ENCODE data around the gene VSNL1. TPM values are rescaled to one million over a fixed set of nuclear protein-coding genes. Genes with fewer than 3 reads are reported as not detected.

Gene VSNL1
- total and polyA plus RNA-seq, 2 experiments from 2014 or later = 102 to 112 TPM

DNA sequence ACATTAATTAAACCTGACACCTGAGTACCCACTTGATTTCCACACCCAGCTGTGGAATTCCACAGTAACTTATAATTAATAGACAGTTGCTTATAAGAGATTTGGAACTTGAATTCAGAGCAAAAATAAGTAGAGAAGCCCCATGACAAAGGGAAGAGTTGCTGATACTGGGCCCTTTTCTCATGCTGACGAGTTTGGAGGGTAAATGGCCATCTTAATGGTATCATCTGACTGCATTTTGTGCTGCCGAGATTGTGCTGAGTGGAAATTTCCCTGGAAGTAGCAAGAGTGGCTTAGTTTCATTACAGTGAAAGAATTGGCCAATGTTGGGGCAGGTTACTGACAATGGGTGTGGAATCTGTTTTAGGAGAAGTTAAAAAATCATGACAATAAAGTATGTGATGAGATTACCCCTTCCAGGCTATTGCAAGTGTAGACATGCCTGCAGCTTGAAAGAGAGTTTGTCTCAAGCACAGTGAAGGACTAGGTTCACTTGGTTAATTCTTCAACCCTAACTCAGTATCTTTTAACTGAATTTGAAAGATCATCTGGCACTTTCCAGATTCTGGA, 49.9 kb downstream of the VSNL1 start:
- peak overlapping the region; percentile 63 for H3K4me2 ChIP-seq
- H3K4me3 Mint-ChIP-seq = peak overlapping the region; percentile 25; the same call in 2 of the 3 replicates
- no peaks in the 10 kb centered on the region for H3K27me3 ChIP-seq (ENCODE audit: insufficient read depth)
- H3K27ac ChIP-seq (ENCODE audit: low read depth) = peak overlapping the region; percentile 43
- H3K4me1 Mint-ChIP-seq = peaks cover 50% of the 10 kb centered on the region
- peaks cover 22% of the 10 kb centered on the region for H3K36me3 Mint-ChIP-seq (ENCODE audit: low read depth)
- peaks cover 7% of the 10 kb centered on the region; the same call in 1 of the 2 replicates for H3K36me3 ChIP-seq (ENCODE audit: insufficient read depth)
- peak; percentile 46 for DNase-seq (ENCODE audit: low spot score)
- peaks cover 15% of the 10 kb centered on the region for H4K20me1 ChIP-seq (replicated peaks; ENCODE audit: insufficient read depth)
- H2AFZ ChIP-seq = no peak overlapping the region
- peaks cover 2% of the 10 kb centered on the region for H3K27me3 Mint-ChIP-seq (ENCODE audit: insufficient read depth, low read depth, poor library complexity)
- TF ChIP-seq JUNB (IDR thresholded peaks at IDR 0.05; ENCODE audit: unreplicated experiment) = no peak
- H3K4me3 ChIP-seq = no peak overlapping the region
- peak; percentile 71 for ATAC-seq
- H3K79me2 ChIP-seq (replicated peaks; ENCODE audit: insufficient read depth) = peaks cover 50% of the 10 kb centered on the region
- peaks cover 61% of the 10 kb centered on the region for H3K4me1 ChIP-seq (ENCODE audit: insufficient read depth)
- H3K27ac Mint-ChIP-seq = peak overlapping the region; percentile 85
- H3F3A ChIP-seq (replicated peaks; ENCODE audit: low read depth) = no peaks in the 10 kb centered on the region
- H3K9me3 Mint-ChIP-seq = no peaks in the 10 kb centered on the region
- no peaks in the 10 kb centered on the region for H3K9me2 ChIP-seq (ENCODE audit: insufficient read depth)

DNA sequence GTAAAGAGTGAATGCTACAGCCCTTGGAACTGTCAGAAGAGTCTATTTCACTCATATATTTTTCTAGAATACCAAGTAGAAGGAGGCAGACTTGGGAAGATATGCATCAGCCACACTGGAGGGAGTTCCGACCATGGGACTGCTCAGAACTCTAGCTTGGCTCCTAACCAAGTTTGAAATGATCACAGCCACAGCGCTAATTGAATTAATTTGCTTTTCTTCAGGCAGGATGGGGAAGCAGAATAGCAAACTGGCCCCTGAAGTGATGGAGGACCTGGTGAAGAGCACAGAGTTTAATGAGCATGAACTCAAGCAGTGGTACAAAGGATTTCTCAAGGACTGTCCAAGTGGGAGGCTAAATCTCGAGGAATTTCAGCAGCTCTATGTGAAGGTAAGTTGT, 51.4 kb downstream of the VSNL1 start:
- peaks cover 36% of the 10 kb centered on the region for H3K79me2 ChIP-seq (replicated peaks; ENCODE audit: insufficient read depth)
- peaks cover 53% of the 10 kb centered on the region for H3K4me1 Mint-ChIP-seq
- H2AFZ ChIP-seq = no peak overlapping the region
- H3K27ac Mint-ChIP-seq = no peak overlapping the region
- peak overlapping the region; percentile 10; the same call in 1 of the 2 replicates for H3K27ac ChIP-seq (ENCODE audit: low read depth)
- H3K4me3 Mint-ChIP-seq = no peak overlapping the region
- TF ChIP-seq EZH2 (IDR thresholded peaks at IDR 0.05; ENCODE audit: low read depth, unreplicated experiment) (no peak), NANOG (IDR thresholded peaks at IDR 0.05; ENCODE audit: borderline replicate concordance) (no peak), EZH2phosphoT487 (IDR thresholded peaks at IDR 0.05; ENCODE audit: unreplicated experiment) (no peak), JUNB (IDR thresholded peaks at IDR 0.05; ENCODE audit: unreplicated experiment) (no peak), STAT1 (IDR thresholded peaks at IDR 0.05; ENCODE audit: unreplicated experiment) (no peak)
- TF ChIP-seq, protein P1, sequence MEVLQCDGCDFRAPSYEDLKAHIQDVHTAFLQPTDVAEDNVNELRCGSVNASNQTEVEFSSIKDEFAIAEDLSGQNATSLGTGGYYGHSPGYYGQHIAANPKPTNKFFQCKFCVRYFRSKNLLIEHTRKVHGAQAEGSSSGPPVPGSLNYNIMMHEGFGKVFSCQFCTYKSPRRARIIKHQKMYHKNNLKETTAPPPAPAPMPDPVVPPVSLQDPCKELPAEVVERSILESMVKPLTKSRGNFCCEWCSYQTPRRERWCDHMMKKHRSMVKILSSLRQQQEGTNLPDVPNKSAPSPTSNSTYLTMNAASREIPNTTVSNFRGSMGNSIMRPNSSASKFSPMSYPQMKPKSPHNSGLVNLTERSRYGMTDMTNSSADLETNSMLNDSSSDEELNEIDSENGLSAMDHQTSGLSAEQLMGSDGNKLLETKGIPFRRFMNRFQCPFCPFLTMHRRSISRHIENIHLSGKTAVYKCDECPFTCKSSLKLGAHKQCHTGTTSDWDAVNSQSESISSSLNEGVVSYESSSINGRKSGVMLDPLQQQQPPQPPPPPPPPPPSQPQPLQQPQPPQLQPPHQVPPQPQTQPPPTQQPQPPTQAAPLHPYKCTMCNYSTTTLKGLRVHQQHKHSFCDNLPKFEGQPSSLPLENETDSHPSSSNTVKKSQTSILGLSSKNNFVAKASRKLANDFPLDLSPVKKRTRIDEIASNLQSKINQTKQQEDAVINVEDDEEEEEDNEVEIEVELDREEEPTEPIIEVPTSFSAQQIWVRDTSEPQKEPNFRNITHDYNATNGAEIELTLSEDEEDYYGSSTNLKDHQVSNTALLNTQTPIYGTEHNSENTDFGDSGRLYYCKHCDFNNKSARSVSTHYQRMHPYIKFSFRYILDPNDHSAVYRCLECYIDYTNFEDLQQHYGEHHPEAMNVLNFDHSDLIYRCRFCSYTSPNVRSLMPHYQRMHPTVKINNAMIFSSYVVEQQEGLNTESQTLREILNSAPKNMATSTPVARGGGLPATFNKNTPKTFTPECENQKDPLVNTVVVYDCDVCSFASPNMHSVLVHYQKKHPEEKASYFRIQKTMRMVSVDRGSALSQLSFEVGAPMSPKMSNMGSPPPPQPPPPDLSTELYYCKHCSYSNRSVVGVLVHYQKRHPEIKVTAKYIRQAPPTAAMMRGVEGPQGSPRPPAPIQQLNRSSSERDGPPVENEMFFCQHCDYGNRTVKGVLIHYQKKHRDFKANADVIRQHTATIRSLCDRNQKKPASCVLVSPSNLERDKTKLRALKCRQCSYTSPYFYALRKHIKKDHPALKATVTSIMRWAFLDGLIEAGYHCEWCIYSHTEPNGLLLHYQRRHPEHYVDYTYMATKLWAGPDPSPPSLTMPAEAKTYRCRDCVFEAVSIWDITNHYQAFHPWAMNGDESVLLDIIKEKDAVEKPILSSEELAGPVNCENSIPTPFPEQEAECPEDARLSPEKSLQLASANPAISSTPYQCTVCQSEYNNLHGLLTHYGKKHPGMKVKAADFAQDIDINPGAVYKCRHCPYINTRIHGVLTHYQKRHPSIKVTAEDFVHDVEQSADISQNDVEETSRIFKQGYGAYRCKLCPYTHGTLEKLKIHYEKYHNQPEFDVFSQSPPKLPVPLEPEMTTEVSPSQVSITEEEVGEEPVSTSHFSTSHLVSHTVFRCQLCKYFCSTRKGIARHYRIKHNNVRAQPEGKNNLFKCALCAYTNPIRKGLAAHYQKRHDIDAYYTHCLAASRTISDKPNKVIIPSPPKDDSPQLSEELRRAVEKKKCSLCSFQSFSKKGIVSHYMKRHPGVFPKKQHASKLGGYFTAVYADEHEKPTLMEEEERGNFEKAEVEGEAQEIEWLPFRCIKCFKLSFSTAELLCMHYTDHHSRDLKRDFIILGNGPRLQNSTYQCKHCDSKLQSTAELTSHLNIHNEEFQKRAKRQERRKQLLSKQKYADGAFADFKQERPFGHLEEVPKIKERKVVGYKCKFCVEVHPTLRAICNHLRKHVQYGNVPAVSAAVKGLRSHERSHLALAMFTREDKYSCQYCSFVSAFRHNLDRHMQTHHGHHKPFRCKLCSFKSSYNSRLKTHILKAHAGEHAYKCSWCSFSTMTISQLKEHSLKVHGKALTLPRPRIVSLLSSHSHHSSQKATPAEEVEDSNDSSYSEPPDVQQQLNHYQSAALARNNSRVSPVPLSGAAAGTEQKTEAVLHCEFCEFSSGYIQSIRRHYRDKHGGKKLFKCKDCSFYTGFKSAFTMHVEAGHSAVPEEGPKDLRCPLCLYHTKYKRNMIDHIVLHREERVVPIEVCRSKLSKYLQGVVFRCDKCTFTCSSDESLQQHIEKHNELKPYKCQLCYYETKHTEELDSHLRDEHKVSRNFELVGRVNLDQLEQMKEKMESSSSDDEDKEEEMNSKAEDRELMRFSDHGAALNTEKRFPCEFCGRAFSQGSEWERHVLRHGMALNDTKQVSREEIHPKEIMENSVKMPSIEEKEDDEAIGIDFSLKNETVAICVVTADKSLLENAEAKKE (CRISPR knock-in tag; IDR thresholded peaks at IDR 0.05) = no peak
- peaks cover 56% of the 10 kb centered on the region for H3K4me1 ChIP-seq (ENCODE audit: insufficient read depth)
- no peaks in the 10 kb centered on the region for H3K9me3 Mint-ChIP-seq
- DNase-seq (ENCODE audit: low spot score) = no peak
- H3K27me3 Mint-ChIP-seq (ENCODE audit: insufficient read depth, low read depth, poor library complexity) = peaks cover 2% of the 10 kb centered on the region
- peaks cover 11% of the 10 kb centered on the region for H4K20me1 ChIP-seq (replicated peaks; ENCODE audit: insufficient read depth)
- no peak for ATAC-seq
- H3K36me3 ChIP-seq (ENCODE audit: insufficient read depth) = peaks cover 14% of the 10 kb centered on the region; the same call in 1 of the 2 replicates
- no peaks in the 10 kb centered on the region for H3F3A ChIP-seq (replicated peaks; ENCODE audit: low read depth)
- no peaks in the 10 kb centered on the region for H3K27me3 ChIP-seq (ENCODE audit: insufficient read depth)
- no peaks in the 10 kb centered on the region for H3K9me2 ChIP-seq (ENCODE audit: insufficient read depth)
- no peak overlapping the region for H3K4me3 ChIP-seq
- H3K36me3 Mint-ChIP-seq (ENCODE audit: low read depth) = peaks cover 33% of the 10 kb centered on the region
- H3K4me2 ChIP-seq = no peak overlapping the region

Measured in GM23338 (cell line).